CD4-positive, alpha-beta T cell treated with Interleukin-12 subunit alpha and Interleukin-12 subunit beta, for 1 hour (primary cell): Measurements from ENCODE around the gene C16orf46.
"Not testable (repeated sequence)": the region's sequence is repeated elsewhere in the genome, so short reads cannot be mapped to it uniquely, and the experiment has no call there.

Experiments used
- DNase-seq: peaks from one replicate; pipeline ENCODE4 v3.0.0-alpha.2; 2020

Gene C16orf46

DNA sequence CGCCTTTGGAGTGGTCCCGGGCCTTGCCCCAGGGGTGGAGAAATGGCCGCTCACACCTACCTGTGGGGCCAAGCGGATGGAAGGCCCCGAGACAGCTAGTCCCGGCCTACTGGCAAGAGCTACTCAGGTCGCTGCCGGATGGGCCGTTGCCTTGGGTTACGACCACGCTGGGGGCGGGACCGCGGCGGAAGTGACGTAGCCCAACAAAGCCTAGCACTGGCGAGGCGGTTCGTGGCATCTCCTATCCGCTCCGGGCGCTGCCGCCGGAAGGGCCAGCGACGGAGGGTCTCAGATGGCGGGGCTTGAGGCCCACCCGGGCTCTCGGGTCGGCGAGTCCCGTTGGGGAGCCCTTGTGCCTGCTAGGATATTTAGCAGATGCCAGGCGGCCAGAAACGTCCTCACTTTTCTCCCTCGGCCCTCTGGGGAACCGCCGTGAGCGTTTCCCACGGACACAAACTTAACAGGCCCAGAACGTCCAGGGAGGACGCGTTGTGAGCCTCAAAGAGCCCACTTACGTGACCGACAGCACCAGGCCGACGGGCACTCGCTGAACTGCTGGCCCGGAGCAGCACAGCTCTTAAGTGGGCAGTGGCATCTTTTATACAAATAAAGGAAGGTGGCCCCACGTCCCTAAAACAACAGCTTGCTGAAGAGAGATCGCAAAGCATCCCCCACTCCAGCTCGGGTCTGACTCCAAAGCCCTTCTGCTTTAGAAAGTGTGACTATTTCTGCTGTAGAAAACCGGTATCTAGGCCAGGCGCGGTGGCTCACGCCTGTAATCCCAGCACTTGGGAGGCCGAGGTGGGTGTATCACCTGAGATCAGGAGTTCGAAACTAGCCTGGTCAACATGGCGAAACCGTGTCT lies at the start of gene C16orf46:
C16orf46 (minus strand) TSS at position 163 of the 865 bp plus-strand sequence. CDS start 13,283 bp downstream, outside the sequence.
- DNase-seq: peak; percentile 95

DNA sequence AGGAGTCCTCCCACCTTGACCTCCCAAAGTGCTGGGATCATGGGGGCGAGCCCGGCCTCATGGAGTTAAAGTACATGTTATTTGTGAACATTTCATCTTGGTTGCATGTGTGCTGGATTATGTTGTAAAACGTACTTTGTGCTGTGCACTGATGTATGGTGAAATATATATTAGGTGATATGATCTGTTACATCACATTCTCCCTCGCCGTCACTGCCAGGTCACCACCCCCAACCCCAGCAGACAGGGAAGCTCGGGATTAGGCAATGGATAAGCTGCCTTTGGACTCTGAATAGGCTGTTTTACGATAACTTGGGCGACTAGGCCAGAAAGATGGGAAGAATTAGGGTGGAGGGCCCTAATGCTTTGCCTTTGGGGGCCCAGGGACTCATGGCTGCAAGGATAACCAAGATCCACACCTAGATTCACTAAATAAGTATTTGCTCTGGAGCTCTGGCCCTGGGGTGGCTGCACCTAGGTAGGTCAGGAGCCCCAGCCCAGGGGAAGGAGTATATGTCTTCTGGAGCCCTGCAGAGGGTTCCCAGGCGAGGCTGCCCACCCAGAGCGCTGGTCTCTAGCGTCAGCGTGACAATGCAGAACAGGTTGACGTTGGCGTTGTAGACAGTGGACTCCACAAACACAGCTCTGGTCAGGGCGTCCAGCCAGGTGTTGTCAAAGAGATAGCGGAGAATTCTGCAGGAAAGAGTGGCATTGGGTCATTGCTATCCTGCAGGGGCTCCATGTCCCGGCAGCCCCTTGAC lies 46.2 kb upstream of the C16orf46 start:
- DNase-seq: no peak

GRCh38 chr16:81121474-81121990 lies 44.5 kb upstream of the C16orf46 start:
- DNase-seq: no peak

DNA sequence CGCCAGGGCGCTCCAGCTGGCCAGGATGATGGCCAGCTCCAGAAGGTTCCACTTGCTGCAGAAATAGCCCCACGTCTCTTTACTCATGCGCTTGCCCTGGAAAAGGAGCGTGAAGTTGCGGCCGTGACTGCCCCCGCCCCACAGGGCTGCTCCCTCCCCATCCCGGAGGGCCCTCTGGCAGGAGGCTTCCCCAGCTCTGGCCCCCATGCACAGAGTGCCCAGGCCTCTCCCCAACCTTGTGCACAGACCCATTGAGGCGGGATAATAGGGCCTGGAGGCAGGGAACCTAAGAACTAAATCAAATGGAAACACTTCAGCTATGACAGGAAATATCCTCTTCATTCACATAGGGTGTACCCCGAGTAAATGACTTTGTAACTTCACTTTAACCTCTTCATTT lies 40.4 kb upstream of the C16orf46 start:
- no peak for DNase-seq

DNA sequence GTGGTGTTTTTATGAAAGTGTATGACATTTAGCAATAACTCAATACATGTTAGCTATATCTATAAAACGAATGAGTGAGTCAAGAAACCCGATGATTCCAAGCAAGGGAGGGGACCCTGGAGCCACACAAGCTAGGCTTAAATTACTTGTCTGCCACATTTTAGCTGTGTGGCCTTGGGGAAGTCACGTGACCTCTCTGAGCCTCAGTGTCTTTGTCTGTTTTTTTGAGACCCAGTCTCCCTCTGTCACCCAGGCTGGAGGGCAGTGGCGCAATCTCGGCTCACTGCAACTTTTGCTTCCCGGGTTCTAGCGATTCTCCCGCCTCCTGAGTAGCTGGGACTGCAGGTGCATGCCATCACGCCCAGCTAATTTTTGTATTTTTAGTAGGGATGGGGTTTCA lies 39.2 kb upstream of the C16orf46 start:
- no peak for DNase-seq

- DNase-seq: no peak
These were observed 35.4 kb upstream of the C16orf46 start for GRCh38 chr16:81112453-81112852.

GRCh38 chr16:81109274-81109673 lies 32.2 kb upstream of the C16orf46 start:
- not testable (repeated sequence) for DNase-seq

DNA sequence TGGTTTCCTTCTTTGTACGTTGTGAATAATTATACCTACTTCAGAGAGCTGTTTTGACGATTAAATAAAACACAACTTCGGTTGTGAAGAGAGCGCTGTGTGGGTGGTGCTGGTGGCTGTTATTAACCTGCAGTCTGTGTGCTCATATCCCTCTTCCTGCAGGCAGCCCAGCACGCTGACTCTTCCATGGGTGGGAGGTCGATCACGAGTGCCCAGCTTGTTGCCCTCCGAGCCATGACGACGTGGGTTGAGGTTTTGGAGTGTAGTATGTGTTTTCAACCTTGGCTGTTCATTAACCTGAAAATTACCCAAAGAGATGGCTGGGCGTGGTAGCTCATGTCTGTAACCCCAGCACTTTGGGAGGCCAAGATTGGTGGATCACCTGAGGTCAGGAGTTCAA lies 30.5 kb upstream of the C16orf46 start:
- no peak for DNase-seq

- no peak for DNase-seq
These were observed 29.9 kb upstream of the C16orf46 start for GRCh38 chr16:81106826-81107503.

DNA sequence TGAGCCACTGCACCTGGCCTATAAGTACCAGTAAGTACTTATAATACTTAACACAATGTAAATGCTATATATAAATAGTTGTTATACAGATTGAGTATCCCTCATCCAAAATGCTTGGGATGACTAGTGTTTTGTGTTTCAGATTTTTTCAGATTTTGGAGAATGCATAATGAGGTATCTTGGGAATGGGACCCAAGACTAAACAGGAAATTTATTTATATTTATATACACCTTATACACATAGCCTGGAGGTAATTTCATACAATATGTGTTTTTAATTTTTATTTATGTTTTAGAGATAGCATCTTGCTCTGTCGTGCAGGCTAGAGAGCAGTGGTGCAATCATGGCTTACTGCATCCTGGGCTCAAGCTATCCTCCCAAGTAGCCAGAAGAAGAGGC lies 28.9 kb upstream of the C16orf46 start:
- DNase-seq: no peak

DNA sequence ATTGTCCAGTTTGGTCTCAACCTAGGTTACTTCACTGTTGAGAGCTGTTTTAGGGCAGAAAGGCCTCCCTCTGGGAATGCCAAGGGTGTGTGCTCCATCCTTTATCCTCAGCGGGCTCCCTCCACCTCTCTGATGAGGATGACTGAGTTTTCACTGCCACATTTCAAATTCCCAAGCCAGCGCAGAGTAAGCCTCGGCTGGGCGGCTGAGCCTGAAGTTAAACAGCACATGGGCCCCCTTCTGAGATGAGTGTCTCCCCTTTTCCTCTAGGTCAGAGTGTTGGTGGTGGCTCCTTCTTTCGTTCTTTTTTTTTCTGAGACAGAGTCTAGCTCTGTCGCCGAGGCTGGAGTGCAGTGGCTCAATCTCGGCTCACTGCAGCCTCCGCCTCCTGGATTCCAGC lies 24.7 kb upstream of the C16orf46 start:
- DNase-seq: no peak

DNA sequence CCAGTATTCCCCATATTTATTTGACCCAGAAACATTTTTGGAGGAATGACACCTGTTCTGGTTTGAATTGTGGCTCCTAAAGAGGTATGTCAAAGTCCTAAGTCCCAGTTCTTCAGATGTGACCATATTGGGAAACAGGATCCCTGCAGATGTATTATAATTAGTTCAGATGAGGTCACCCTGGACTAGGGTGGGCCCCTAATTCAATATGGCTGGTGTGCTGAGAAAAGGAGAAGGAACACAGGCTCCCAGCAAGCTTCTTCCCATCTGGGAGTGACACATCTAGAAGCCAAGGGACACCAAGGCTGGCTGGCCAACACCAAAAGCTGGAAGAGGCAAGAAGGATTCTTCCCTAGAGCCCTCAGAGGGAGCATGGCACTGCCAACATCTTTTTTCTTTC lies 22.9 kb upstream of the C16orf46 start:
- DNase-seq: no peak

- no peak for DNase-seq
These were observed 20.2 kb upstream of the C16orf46 start for GRCh38 chr16:81097230-81097629.

GRCh38 chr16:81096715-81097208 lies 19.7 kb upstream of the C16orf46 start:
- no peak for DNase-seq

GRCh38 chr16:81095953-81096714 lies 19.1 kb upstream of the C16orf46 start, which contains the start of gene GCSH:
Gene GCSH, minus strand, starts transcription at chr16:81096395. Its CDS starts 117 bp downstream, at chr16:81096278.
- peak; percentile 99 for DNase-seq

DNA sequence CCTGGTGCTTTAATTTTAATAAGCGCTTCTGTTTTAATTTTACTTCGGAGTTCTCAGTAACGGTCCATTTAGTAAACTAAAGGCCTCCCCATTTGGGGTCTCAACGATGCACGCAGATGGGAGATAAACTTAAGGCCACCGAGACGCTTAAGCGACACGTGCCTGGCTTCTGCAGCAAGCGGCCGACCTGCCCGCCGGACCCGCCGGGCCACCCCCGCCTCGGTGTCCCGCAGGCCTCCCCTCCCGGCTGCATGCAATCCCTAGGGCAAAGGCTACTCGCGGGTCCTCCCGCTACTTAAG lies 18.6 kb upstream of the C16orf46 start:
- DNase-seq: no peak

DNA sequence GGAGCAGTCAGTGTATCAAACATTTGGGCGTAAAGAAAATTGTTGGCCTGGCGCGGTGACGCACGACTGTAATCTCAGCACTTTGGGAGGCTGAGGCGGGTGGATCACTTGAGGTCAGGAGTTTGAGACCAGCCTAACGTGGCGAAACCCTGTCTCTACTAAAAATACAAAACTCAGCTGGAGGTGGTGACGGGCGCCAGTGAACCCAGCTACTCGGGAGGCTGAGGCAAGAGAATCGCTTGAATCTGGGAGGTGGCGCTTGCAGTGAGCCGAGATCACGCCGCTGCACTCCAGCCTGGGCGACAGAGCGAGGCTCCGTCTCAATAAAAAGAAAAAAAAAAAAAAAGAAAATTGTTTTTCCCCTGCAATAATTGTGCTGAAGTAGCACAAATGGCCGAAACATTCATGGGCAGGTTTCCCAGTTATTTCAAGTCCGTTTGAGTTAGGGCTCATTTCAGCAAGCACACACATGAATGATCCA lies 17.8 kb upstream of the C16orf46 start:
- no peak for DNase-seq

DNA sequence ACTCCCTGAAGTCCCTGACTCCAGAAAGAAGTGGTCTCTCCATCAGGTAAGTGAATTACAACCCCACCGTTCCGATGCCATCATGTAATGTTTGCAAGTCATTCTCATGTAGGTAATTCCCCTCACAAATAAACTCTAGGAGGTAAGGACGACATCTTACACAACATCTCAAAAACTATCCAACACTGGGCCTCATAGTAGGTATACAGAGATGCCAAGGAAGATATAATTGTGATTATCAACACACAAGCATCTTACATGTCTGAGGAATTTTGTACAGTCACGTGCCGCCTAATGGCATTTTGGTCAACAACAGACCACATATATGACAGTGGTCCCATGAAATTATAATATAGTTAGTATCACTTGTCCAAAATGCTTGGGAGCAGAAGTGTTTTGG lies 11.8 kb upstream of the C16orf46 start:
- no peak for DNase-seq

DNA sequence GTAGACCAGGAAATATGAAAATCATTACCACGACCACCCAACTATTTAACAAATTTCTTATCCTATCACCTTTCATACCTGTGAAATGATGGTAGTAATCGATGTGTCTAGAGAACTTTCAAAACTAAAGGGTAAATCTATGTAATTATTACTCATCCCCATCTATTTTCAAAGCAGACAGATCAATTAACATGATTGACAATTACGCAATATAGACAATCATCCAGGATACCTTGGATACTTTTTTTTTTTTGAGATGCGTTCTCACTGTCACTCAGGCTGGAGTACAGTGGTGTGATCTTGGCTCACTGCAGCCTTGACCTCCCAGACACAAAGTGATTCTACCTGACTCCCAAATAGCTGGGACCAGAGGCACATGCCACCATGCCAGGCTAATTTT lies 4.0 kb upstream of the C16orf46 start:
- no peak for DNase-seq

GRCh38 chr16:81080233-81080632 lies 3.2 kb upstream of the C16orf46 start:
- DNase-seq: no peak

DNA sequence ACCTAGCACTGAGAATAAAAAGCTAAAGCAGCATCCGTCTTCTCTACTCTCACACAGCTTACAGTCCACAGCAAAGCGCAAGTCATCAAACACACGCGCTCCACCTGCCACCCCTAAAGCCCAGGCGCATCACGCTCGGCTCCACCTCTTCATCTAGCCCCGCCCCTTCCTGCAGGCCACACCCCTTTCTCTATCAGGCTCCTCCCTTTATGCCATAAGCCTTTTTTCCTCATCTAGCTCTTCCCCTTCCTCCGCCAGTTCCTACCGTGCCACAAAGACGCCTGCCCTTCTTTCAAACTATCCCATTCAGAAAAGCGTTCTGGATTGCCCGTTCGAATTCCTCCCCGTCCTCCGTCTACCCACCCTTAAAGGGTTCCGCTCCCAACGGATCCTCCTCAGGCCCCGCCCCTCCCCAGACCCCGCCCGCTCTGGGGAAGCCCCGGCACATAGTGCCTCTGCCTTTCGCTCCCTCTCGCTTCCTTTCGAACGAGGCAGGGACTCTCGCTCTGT lies 417 bp downstream of the C16orf46 start:
- peak; percentile 94 for DNase-seq
